ENCODE measurements around the gene DUSP9. TPM values are rescaled to one million over a fixed set of nuclear protein-coding genes. Genes with fewer than 3 reads are reported as not detected.
"Not testable (repeated sequence)": the region's sequence is repeated elsewhere in the genome, so short reads cannot be mapped to it uniquely, and the experiment has no call there.

The DUSP9 gene
- total RNA-seq, 1 donor from 2014 or later, result 1.3 TPM

DNA sequence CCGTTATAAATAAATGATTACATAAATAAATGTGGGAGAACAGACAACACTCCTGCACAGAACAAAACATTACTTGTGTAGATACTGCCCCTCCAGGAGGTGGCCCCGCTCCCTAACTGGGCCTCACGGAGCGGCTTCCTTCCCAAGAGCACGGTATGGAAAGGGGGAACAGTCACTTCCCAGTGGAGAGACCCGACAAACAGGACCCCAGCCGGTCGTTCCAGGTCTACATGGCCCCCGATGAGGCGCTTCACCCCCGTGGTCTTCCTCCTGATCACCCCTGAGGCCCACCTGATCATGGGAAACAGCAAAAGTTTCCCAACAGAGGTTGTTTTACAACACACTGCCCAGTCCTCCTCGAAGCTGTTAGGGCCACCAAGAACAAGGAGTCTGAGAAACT, 34.2 kb downstream of the DUSP9 start:
- Mint-ChIP-seq H3K4me1 (ENCODE audit: unreplicated experiment) (no peaks in the 10 kb centered on the region), H3K27ac (ENCODE audit: unreplicated experiment) (no peak overlapping the region), H3K4me3 (ENCODE audit: unreplicated experiment) (no peak overlapping the region), H3K27me3 (ENCODE audit: unreplicated experiment) (peaks cover 5% of the 10 kb centered on the region), H3K36me3 (ENCODE audit: unreplicated experiment) (no peaks in the 10 kb centered on the region), H3K9me3 (ENCODE audit: unreplicated experiment) (no peaks in the 10 kb centered on the region)
- TF ChIP-seq, protein P1, sequence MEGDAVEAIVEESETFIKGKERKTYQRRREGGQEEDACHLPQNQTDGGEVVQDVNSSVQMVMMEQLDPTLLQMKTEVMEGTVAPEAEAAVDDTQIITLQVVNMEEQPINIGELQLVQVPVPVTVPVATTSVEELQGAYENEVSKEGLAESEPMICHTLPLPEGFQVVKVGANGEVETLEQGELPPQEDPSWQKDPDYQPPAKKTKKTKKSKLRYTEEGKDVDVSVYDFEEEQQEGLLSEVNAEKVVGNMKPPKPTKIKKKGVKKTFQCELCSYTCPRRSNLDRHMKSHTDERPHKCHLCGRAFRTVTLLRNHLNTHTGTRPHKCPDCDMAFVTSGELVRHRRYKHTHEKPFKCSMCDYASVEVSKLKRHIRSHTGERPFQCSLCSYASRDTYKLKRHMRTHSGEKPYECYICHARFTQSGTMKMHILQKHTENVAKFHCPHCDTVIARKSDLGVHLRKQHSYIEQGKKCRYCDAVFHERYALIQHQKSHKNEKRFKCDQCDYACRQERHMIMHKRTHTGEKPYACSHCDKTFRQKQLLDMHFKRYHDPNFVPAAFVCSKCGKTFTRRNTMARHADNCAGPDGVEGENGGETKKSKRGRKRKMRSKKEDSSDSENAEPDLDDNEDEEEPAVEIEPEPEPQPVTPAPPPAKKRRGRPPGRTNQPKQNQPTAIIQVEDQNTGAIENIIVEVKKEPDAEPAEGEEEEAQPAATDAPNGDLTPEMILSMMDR (IDR thresholded peaks at IDR 0.05), result no peak
- no peak for DNase-seq (ENCODE audit: extremely low spot score, unreplicated experiment)

DNA sequence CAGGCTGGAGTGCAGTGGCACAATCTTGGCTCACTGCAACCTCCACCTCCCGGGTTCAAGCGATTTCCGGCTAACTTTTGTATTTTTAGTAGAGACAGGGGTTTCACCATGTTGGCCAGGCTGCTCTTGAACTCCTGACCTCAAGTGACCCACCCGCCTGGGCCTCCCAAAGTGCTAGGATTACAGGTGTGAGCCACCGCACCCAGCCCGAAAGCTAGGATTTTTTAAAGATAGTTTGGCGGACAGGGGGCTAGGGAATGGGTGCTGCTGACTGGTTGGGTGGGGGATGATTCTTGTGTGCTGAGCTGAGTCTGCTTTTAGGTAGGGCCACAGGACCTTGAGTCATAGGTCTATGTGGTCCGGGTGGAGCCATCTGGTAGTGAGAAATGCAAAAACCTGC, 36.5 kb downstream of the DUSP9 start:
- H3K27ac Mint-ChIP-seq (ENCODE audit: unreplicated experiment); H3K9me3 Mint-ChIP-seq (ENCODE audit: unreplicated experiment); H3K4me1 Mint-ChIP-seq (ENCODE audit: unreplicated experiment); DNase-seq (ENCODE audit: extremely low spot score, unreplicated experiment); H3K36me3 Mint-ChIP-seq (ENCODE audit: unreplicated experiment); H3K27me3 Mint-ChIP-seq (ENCODE audit: unreplicated experiment); H3K4me3 Mint-ChIP-seq (ENCODE audit: unreplicated experiment): not testable (repeated sequence)

DNA sequence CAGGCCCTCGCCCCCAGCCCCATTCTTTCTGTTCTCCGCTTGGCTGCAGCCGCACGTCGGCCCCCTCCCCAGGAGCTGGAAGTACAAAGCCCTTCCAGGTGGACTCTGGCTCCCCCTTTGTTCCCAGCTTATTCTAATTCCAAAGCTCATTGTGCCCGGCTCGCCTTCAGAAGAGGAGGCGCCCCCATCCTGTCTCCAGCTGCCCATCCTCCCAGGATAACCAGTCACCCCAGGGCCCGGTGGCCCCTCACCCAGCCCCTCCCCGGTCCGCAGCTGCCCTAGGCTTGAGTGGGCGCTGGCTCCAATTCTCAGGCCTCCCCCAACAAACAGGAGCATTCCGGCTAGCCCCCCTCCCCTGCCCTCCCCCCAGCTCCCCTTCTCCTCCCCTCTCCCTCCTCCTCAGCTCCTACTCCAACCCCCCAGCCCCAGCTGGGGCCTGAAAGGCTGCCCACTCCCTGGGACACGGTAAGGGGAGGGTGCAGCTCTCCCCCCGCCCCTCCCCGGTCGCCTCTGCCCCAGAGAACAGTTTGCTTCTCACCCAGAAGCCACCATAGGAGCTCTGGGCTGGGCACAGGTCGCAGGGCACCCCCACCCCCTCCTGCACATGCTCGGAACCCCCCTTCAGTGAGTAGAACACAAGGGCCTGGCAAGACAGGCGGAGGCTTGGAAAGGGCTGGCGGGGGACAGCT, 37.6 kb downstream of the DUSP9 start:
- TF ChIP-seq, protein P1 (IDR thresholded peaks at IDR 0.05), result no peak
- no peak overlapping the region for H3K4me3 Mint-ChIP-seq (ENCODE audit: unreplicated experiment)
- H3K36me3 Mint-ChIP-seq (ENCODE audit: unreplicated experiment), result no peaks in the 10 kb centered on the region
- no peak for DNase-seq (ENCODE audit: extremely low spot score, unreplicated experiment)
- H3K27ac Mint-ChIP-seq (ENCODE audit: unreplicated experiment), result no peak overlapping the region
- no peaks in the 10 kb centered on the region for H3K27me3 Mint-ChIP-seq (ENCODE audit: unreplicated experiment)
- no peaks in the 10 kb centered on the region for H3K9me3 Mint-ChIP-seq (ENCODE audit: unreplicated experiment)
- peaks cover 6% of the 10 kb centered on the region for H3K4me1 Mint-ChIP-seq (ENCODE audit: unreplicated experiment)

DNA sequence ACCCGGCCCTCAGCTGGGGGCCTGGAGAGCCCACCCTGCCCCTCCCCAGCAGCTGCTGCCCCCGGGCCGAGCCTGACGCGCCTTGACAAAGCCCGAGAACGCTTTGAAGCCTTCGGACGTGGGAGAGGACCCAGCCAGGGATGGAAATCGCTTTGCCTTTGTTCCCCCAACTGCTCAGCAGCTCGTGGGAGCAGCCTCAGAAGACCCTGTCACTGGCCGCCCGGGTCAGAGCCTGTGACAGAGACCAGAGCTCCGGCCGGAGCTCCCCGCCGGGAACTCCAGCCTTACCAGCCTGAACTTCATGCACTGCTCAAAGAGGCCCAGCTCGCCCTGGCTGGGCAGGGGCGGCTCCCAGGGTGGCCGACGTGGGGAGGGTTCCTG, 38.1 kb downstream of the DUSP9 start:
- DNase-seq (ENCODE audit: extremely low spot score, unreplicated experiment), result no peak
- H3K9me3 Mint-ChIP-seq (ENCODE audit: unreplicated experiment), result no peaks in the 10 kb centered on the region
- no peaks in the 10 kb centered on the region for H3K36me3 Mint-ChIP-seq (ENCODE audit: unreplicated experiment)
- no peak overlapping the region for H3K4me3 Mint-ChIP-seq (ENCODE audit: unreplicated experiment)
- TF ChIP-seq, protein P1 (IDR thresholded peaks at IDR 0.05), result no peak
- no peak overlapping the region for H3K27ac Mint-ChIP-seq (ENCODE audit: unreplicated experiment)
- peaks cover 8% of the 10 kb centered on the region for H3K4me1 Mint-ChIP-seq (ENCODE audit: unreplicated experiment)
- H3K27me3 Mint-ChIP-seq (ENCODE audit: unreplicated experiment), result no peaks in the 10 kb centered on the region

DNA sequence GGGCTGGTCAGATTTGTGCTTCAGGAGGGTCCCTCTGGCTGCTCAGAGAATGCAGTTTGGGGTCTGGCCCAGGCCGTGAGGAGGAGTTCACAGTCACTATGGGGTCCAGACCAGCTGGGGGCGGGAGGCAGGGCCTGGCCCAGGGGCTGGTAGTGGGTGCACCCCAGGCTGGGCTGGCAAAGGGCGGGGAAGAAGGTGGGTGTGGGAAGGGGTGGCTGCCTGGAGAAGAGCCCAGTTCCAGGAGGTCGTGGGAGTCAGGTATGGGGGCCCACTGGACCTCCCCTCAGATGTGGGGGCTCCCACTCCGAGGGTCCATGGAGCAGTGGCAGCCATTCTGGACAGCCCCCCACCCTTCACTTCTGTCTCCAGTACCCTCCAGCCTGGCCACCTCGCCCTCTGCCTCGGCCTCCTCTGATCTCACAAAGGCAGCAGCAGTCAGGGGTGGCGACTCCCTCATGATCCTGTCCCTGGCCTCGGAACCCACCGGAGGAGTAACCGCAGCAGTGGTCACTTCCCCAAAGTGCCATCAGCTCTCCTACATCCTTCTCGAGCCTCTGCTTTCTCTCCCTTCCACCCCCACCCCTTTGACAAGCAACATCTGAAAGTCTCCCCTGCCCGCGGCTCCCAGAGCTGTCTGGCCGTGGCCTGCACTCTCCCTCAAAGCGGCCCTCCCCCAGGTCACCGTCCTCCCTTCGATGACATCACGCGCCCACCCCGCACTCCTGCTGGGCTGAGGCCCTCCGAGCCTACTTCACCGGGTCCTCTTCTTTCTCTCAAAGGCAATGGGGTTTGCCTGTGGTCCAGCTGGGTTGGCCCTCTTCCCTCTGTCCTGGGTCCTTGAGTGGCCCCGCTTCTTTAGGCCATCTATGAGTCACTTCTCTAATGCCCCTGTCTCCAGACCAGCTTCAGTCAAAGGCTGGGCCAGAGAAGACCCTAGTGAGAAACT, 39.0 kb downstream of the DUSP9 start:
- H3K27ac Mint-ChIP-seq (ENCODE audit: unreplicated experiment), result no peak overlapping the region
- no peaks in the 10 kb centered on the region for H3K9me3 Mint-ChIP-seq (ENCODE audit: unreplicated experiment)
- H3K4me3 Mint-ChIP-seq (ENCODE audit: unreplicated experiment), result no peak overlapping the region
- H3K4me1 Mint-ChIP-seq (ENCODE audit: unreplicated experiment), result peaks cover 12% of the 10 kb centered on the region
- no peak for DNase-seq (ENCODE audit: extremely low spot score, unreplicated experiment)
- no peaks in the 10 kb centered on the region for H3K36me3 Mint-ChIP-seq (ENCODE audit: unreplicated experiment)
- TF ChIP-seq, protein P1 (IDR thresholded peaks at IDR 0.05), result no peak
- no peaks in the 10 kb centered on the region for H3K27me3 Mint-ChIP-seq (ENCODE audit: unreplicated experiment)
